GM21390 (cell line): ENCODE measurements around the gene LRRTM3.

Source experiments
- ATAC-seq: cut with Tn5 transposase; IDR thresholded peaks from one replicate; pipeline ENCODE4 v1.9.1; 2021; ENCODE audit not compliant: unreplicated experiment

The LRRTM3 gene

DNA sequence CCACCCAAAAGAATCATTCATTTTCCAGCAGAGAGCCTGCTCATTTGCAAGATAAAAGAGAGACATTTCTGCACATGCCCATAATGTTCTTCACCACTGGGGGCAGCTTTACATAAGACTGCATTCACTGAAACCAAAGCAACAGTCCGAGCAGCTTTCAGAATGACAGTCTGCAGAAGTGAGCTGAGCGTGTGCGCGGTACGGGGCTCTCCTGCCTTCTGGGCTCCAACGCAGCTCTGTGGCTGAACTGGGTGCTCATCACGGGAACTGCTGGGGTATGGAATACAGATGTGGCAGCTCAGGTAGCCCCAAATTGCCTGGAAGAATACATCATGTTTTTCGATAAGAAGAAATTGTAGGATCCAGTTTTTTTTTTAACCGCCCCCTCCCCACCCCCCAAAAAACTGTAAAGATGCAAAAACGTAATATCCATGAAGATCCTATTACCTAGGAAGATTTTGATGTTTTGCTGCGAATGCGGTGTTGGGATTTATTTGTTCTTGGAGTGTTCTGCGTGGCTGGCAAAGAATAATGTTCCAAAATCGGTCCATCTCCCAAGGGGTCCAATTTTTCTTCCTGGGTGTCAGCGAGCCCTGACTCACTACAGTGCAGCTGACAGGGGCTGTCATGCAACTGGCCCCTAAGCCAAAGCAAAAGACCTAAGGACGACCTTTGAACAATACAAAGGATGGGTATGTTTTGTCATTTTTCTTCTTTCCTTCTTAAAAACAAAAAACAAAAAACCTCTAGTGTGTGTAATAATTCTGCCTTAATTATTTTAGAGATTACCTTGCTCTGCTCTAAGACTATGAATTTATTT lies at the start of gene LRRTM3:
Gene LRRTM3, plus strand, starts transcription at position 141 of the 820 bp plus-strand sequence.
- ATAC-seq: peak; percentile 100

- ATAC-seq: no peak
Observed at GRCh38 chr10:66877361-66877760, 48.5 kb upstream of the LRRTM3 start.

GRCh38 chr10:66880292-66880691 lies 45.5 kb upstream of the LRRTM3 start:
- no peak for ATAC-seq

- ATAC-seq: no peak
Observed at GRCh38 chr10:66880826-66881225, 45.0 kb upstream of the LRRTM3 start.

- no peak for ATAC-seq
Observed at GRCh38 chr10:66881814-66882213, 44.0 kb upstream of the LRRTM3 start.

GRCh38 chr10:66882271-66882670 lies 43.6 kb upstream of the LRRTM3 start:
- no peak for ATAC-seq

DNA sequence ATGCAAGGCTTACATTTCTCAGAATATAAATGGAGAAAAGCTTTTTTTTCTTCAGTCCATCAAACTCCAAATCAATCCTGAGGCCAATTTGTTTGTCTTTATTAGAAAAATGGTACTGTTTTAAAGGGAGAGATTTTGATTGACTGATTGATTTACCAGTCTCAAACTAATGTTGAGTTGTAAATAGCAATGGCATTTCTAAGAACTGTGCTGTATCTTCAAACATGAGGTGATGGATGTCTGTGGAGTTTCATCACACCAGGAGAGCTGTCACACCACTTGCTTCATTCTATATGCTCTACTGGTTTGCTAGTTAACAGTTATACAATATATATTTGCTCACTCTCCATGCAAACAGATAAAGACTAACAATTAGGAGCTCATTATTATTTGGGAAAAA lies 39.0 kb upstream of the LRRTM3 start:
- ATAC-seq: no peak

DNA sequence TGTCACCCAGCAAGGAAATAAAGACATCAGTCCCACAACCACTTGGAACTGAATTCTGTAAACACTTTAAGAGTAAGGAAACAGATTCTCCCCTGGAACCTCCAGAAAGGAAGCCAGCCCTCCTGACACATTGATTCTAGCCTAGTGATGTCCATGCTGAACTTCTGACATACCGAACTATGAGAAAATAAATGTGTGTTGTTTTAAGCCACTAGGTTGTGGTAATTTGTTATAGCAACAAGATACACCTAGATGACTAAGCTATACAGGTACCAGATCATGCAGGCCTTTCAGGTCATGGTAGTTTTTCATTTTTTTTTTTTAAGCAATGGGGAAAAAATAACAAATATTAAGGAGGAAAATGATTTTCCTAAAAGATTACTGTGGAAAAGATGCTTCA lies 37.6 kb upstream of the LRRTM3 start:
- ATAC-seq: no peak

DNA sequence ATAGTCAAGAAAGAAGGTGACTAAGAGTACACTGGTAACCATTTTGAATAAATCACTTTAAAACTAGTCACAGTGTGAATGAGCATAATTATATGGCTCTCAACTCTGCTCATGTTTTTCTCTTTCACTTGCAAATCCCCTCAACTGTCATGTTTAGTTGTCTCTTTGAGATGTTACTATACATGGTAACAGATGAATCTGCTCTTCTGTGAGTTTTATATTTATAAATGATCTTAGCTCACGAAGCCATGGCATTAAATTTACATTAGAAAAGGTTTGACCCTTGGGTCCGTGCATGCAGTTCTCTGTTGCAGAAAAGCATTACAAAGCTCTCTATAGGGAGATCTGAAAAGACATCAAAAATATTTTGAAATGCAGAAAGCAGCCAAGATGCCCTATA lies 33.0 kb upstream of the LRRTM3 start:
- no peak for ATAC-seq

GRCh38 chr10:66910671-66911070 lies 15.2 kb upstream of the LRRTM3 start:
- no peak for ATAC-seq

DNA sequence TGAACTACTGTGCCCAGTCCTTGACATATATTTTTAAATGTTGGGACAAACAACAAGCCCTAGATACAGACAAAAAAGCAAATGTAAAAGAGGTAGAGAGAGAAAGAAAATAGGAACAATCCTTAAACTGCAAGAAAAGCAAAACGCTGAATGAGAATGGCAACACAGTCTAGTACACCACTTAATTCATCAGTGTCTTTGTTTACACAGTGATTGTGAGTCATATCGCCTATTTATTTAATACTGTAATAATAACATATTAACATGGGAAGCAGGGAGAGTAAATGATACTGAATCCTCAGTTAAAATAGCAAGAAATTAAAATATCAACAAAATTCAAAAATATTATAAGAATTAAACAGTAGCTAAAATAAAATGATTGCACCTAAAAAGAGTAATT lies 9.8 kb upstream of the LRRTM3 start:
- no peak for ATAC-seq

GRCh38 chr10:66917104-66917503 lies 8.7 kb upstream of the LRRTM3 start:
- ATAC-seq: no peak

- ATAC-seq: no peak
Observed at GRCh38 chr10:66919248-66919647, 6.6 kb upstream of the LRRTM3 start.

GRCh38 chr10:66924674-66925345 lies 1.0 kb upstream of the LRRTM3 start:
- no peak for ATAC-seq

GRCh38 chr10:66925373-66925772 lies 463 bp upstream of the LRRTM3 start:
- ATAC-seq: no peak

DNA sequence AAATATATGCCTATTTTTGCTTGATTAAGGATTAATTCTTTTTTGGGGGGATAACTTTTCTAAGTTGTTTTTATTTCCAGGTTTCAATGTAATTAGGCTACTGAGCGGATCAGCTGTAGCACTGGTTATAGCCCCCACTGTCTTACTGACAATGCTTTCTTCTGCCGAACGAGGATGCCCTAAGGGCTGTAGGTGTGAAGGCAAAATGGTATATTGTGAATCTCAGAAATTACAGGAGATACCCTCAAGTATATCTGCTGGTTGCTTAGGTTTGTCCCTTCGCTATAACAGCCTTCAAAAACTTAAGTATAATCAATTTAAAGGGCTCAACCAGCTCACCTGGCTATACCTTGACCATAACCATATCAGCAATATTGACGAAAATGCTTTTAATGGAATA lies 1.0 kb downstream of the LRRTM3 start:
- ATAC-seq: no peak

DNA sequence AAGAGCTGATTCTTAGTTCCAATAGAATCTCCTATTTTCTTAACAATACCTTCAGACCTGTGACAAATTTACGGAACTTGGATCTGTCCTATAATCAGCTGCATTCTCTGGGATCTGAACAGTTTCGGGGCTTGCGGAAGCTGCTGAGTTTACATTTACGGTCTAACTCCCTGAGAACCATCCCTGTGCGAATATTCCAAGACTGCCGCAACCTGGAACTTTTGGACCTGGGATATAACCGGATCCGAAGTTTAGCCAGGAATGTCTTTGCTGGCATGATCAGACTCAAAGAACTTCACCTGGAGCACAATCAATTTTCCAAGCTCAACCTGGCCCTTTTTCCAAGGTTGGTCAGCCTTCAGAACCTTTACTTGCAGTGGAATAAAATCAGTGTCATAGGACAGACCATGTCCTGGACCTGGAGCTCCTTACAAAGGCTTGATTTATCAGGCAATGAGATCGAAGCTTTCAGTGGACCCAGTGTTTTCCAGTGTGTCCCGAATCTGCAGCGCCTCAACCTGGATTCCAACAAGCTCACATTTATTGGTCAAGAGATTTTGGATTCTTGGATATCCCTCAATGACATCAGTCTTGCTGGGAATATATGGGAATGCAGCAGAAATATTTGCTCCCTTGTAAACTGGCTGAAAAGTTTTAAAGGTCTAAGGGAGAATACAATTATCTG lies 1.6 kb downstream of the LRRTM3 start:
- no peak for ATAC-seq

DNA sequence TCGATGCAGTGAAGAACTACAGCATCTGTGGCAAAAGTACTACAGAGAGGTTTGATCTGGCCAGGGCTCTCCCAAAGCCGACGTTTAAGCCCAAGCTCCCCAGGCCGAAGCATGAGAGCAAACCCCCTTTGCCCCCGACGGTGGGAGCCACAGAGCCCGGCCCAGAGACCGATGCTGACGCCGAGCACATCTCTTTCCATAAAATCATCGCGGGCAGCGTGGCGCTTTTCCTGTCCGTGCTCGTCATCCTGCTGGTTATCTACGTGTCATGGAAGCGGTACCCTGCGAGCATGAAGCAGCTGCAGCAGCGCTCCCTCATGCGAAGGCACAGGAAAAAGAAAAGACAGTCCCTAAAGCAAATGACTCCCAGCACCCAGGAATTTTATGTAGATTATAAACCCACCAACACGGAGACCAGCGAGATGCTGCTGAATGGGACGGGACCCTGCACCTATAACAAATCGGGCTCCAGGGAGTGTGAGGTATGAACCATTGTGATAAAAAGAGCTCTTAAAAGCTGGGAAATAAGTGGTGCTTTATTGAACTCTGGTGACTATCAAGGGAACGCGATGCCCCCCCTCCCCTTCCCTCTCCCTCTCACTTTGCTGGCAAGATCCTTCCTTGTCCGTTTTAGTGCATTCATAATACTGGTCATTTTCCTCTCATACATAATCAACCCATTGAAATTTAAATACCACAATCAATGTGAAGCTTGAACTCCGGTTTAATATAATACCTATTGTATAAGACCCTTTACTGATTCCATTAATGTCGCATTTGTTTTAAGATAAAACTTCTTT lies 2.3 kb downstream of the LRRTM3 start:
- no peak for ATAC-seq

DNA sequence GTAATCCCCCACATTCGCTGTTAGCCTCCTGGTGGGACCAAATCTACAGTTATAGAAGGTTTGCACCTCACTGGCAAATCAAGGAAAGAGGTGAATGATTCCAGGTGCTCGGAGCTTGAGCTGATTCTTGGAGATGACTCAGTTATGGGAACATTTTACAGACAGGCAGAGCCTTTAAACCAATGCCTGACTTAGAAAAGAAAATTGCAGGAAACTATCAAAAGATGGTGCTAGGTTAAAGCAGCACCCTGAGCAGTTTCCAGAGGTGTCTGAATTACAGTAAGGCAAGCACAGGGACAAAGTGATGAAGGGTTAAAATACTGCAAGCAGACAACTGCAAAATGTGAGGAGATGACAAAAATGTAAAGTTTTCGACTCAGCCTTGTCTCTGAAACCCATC lies 2.9 kb downstream of the LRRTM3 start:
- no peak for ATAC-seq

GRCh38 chr10:66929375-66929774 lies 3.5 kb downstream of the LRRTM3 start:
- ATAC-seq: no peak

DNA sequence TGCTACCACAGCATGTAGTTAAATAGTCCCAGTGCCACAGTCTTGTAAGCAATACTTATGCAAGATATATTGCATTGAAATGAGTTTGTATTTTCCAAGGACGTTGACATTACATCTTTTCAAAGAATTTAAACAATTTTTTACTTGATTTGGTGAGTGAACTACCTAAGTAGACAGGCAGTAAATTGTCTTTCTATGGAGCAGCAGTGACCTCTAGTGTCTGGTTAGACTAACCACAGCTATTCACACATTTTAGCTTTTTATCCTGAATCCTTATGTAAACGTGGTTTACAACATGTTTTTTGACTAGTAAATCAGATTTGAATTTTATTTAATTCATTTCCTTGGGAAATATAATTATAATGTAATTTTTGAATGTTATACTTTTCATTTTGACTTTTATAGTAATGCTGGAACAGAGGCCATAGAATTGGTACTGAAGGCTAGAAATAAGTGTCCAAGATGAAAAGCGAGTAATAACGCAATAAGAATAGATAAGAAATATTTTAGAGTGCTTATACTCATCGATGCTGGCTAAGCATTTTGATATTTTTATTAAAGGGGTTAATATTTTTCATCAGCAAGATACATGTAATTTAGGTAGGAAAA lies 5.6 kb downstream of the LRRTM3 start:
- peak; percentile 81 for ATAC-seq
